SK-N-SH (cell line): ENCODE data around the gene HRH1. TPM values are rescaled to one million over a fixed set of nuclear protein-coding genes. Genes with fewer than 3 reads are reported as not detected.
A peak's percentile ranks its signal among the peaks of the same experiment; 100 is the strongest.

Experiments
- CTCF ChIA-PET: fragments of 300-600, 350-600 bp; formaldehyde crosslinking; extraction: SDS; loops from one replicate; lab custom pipeline; 2021; lab: Yijun Ruan, JAX
- POLR2A ChIA-PET: fragments of 350-600 bp; sonication (Branson Sonifier 250); formaldehyde crosslinking; extraction: SDS; loops from one replicate; lab custom pipeline; 2020; ENCODE audit warnings: antibody characterized with exemption, inconsistent platforms; lab: Yijun Ruan, JAX
- DNase-seq: peaks from one replicate; pipeline ENCODE4 v3.0.0; 2012
- H2AFZ ChIP-seq: fragments of 200-600 bp; sonication (generic); 2 replicates; pipeline ENCODE4 v1.8.1; 2016; ENCODE audit warnings: antibody characterized with exemption, mild to moderate bottlenecking, low read depth
- H3F3A ChIP-seq: fragments of 200-600 bp; sonication (generic); replicated peaks from 2 replicates; pipeline ENCODE3; 2016; ENCODE audit warnings: antibody characterized with exemption, mild to moderate bottlenecking; ENCODE audit not compliant: insufficient read depth
- H3K27ac ChIP-seq, 2 experiments: fragments of 200-500 bp in 1 of 2; fragments of 200-600 bp in 1 of 2; sonication (Bioruptor generic) in 1 of 2; sonication (generic), shearing (Covaris generic) in 1 of 2; 2 replicates each; pipeline versions ENCODE4 v1.5.1 to v1.6.1; 2014 to 2016; ENCODE audit warnings: low read depth in 2 of 2, inconsistent platforms in 1 of 2, low read length in 1 of 2, mild to moderate bottlenecking in 1 of 2, mixed read lengths in 1 of 2
- H3K27me3 ChIP-seq: fragments of 200-600 bp; sonication (generic), shearing (Covaris generic); 2 replicates; pipeline ENCODE4 v1.6.1; 2016; ENCODE audit warnings: mixed run types; ENCODE audit not compliant: insufficient read depth
- H3K36me3 ChIP-seq, 2 experiments: fragments of 200-500 bp in 1 of 2; fragments of 200-600 bp in 1 of 2; sonication (Bioruptor generic) in 1 of 2; sonication (generic) in 1 of 2; replicated peaks in 1 of 2; 2 replicates each; pipeline versions ENCODE3 to v1.5.1; 2014 to 2016; ENCODE audit warnings: low read length in 1 of 2, mild to moderate bottlenecking in 1 of 2; ENCODE audit not compliant: insufficient read depth in 2 of 2, control insufficient read depth in 1 of 2
- H3K4me1 ChIP-seq, 2 experiments: fragments of 200-500 bp in 1 of 2; fragments of 200-600 bp in 1 of 2; sonication (Bioruptor generic) in 1 of 2; sonication (generic), shearing (Covaris generic) in 1 of 2; 2 replicates each; pipeline versions ENCODE4 v1.5.1 to v1.6.1; 2014 to 2016; ENCODE audit warnings: low read depth in 1 of 2, low read length in 1 of 2, mixed run types in 1 of 2; ENCODE audit not compliant: insufficient read depth in 2 of 2, control insufficient read depth in 1 of 2
- H3K4me2 ChIP-seq: fragments of 200-600 bp; sonication (generic), shearing (Covaris generic); 2 replicates; pipeline ENCODE4 v1.6.1; 2017; ENCODE audit warnings: mixed run types
- H3K4me3 ChIP-seq, 2 experiments: fragments of 200-500 bp in 1 of 2; fragments of 200-600 bp in 1 of 2; sonication (Bioruptor generic) in 1 of 2; sonication (generic), shearing (Covaris generic) in 1 of 2; 2 replicates each; pipeline versions ENCODE4 v1.5.1 to v1.8.1; 2014 to 2016; ENCODE audit warnings: low read depth in 2 of 2, inconsistent platforms in 1 of 2, low read length in 1 of 2, mild to moderate bottlenecking in 1 of 2, mixed read lengths in 1 of 2, moderate library complexity in 1 of 2
- H3K79me2 ChIP-seq: fragments of 200-600 bp; sonication (generic); 2 replicates; pipeline ENCODE4 v1.8.1; 2017; ENCODE audit warnings: mild to moderate bottlenecking; ENCODE audit not compliant: insufficient read depth
- H3K9ac ChIP-seq: fragments of 200-600 bp; sonication (generic); 2 replicates; pipeline ENCODE4 v1.6.1; 2017; ENCODE audit warnings: mixed run types
- H3K9me2 ChIP-seq: fragments of 200-600 bp; sonication (generic); 2 replicates; pipeline ENCODE4 v1.6.1; 2017; ENCODE audit warnings: mixed run types
- H3K9me3 ChIP-seq: fragments of 200-600 bp; sonication (generic); 2 replicates; pipeline ENCODE4 v1.6.1; 2017; ENCODE audit warnings: mixed run types, mild to moderate bottlenecking, moderate library complexity
- H4K20me1 ChIP-seq: fragments of 200-600 bp; sonication (generic); 2 replicates; pipeline ENCODE4 v1.6.1; 2017; ENCODE audit warnings: mild to moderate bottlenecking, mixed run types; ENCODE audit not compliant: insufficient read depth
- CHD2 ChIP-seq: fragments of 150-350 bp; IDR thresholded peaks from 2 replicates; pipeline ENCODE4 v1.6.1; 2018; ENCODE audit warnings: low read length; ENCODE audit not compliant: partially characterized antibody
- EP300 ChIP-seq, 2 experiments: IDR thresholded peaks; 2 replicates each; pipeline versions ENCODE4 v1.4.0 to v1.6.1; 2012; ENCODE audit warnings: borderline replicate concordance in 1 of 2, low read depth in 1 of 2, low read length in 1 of 2
- FOXJ3 ChIP-seq: sonication (generic); formaldehyde crosslinking; IDR thresholded peaks from 2 replicates; pipeline ENCODE4 v1.5.1; 2020; ENCODE audit warnings: mild to moderate bottlenecking, missing genetic modification reagents
- GABPA ChIP-seq: IDR thresholded peaks from 2 replicates; pipeline ENCODE4 v1.4.0; 2012; ENCODE audit warnings: low read depth, mild to moderate bottlenecking
- GATA2 ChIP-seq: sonication (generic); formaldehyde crosslinking; IDR thresholded peaks from 2 replicates; pipeline ENCODE4 v1.5.0; 2020; ENCODE audit warnings: mild to moderate bottlenecking, missing genetic modification reagents
- IRF3 ChIP-seq: fragments of 150-350 bp; IDR thresholded peaks from 2 replicates; pipeline ENCODE4 v1.6.1; 2016; ENCODE audit warnings: mild to moderate bottlenecking, low read depth, low read length
- MEF2A ChIP-seq: IDR thresholded peaks from 2 replicates; pipeline ENCODE4 v1.4.0; 2012; ENCODE audit warnings: low read depth, borderline replicate concordance
- NFIC ChIP-seq: IDR thresholded peaks from 2 replicates; pipeline ENCODE4 v1.4.0; 2012; ENCODE audit warnings: borderline replicate concordance
- NRF1 ChIP-seq: IDR thresholded peaks from 2 replicates; pipeline ENCODE4 v1.6.1; 2012; ENCODE audit warnings: low read depth, mild to moderate bottlenecking, low read length
- RAD21 ChIP-seq: IDR thresholded peaks from 2 replicates; pipeline ENCODE4 v1.6.1; 2012; ENCODE audit warnings: mild to moderate bottlenecking, low read length
- RFX5 ChIP-seq: IDR thresholded peaks from 2 replicates; pipeline ENCODE4 v1.6.1; 2012; ENCODE audit warnings: mild to moderate bottlenecking, improper control_type of control experiment, low read length
- RXRA ChIP-seq: IDR thresholded peaks from 2 replicates; pipeline ENCODE4 v1.4.0; 2012; ENCODE audit warnings: low read depth, mild to moderate bottlenecking, borderline replicate concordance
- SIN3A ChIP-seq: IDR thresholded peaks from 2 replicates; pipeline ENCODE4 v1.6.1; 2012; ENCODE audit warnings: low read depth, mild to moderate bottlenecking, low read length, moderate library complexity, borderline replicate concordance
- TAF1 ChIP-seq: IDR thresholded peaks from 2 replicates; pipeline ENCODE4 v1.6.1; 2012; ENCODE audit warnings: low read depth, mild to moderate bottlenecking, low read length, moderate library complexity, borderline replicate concordance
- TCF12 ChIP-seq: IDR thresholded peaks from 2 replicates; pipeline ENCODE4 v1.4.0; 2012
- WGBS: methylation state at CpG from one replicate; pipeline ENCODE4 v1.1.6; 2017; ENCODE audit warnings: low lambda C conversion rate; 5-methylcytosine and 5-hydroxymethylcytosine counted together
- polyA plus RNA-seq, 3 experiments: library from polyadenylated mRNA; depleted of rRNA; stranded (reverse); fragments of >200 nt; gene quantifications; 2 replicates each; pipeline ENCODE4 v1.2.3, GENCODE V29; 2012
- TF ChIP-seq, protein P1 (sequence below): IDR thresholded peaks from 2 replicates; pipeline ENCODE4; 2012
- TF ChIP-seq, protein P2 (sequence below): fragments of 150-350 bp; IDR thresholded peaks from 2 replicates; pipeline ENCODE4 v1.6.1; 2017; ENCODE audit warnings: antibody characterized with exemption, low read length, low read depth, borderline replicate concordance

HRH1 gene
- polyA plus RNA-seq, 1 of the 3 experiments (the other 2 are of a cell fraction) = 6.2 TPM

- no peak for DNase-seq
These were observed 70.6 kb downstream of the HRH1 start for GRCh38 chr3:11224870-11225229.

DNA sequence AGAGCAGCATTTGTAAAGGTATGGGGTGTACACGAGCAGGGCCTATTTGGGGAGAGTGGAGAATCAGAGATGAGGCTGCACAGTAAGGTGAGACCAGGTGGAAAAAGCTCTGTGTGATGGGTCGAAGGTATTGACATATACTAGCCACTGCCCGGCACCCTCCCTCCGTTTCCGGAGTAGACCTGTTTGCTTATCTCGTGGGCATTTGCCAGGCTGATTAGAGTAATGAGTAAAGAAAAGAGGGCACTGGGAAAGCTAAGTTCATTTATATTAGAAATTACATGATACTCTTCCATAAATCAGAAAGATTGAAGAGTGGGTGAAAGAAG lies 71.7 kb downstream of the HRH1 start:
- 90% methylated on average over 6 of the region's 6 CpGs for WGBS
- CTCF ChIA-PET = interaction anchor here (1.2 kb wide), 1 partner anchor 10 kb away, joined by 3 read pairs; no protein-coding TSS in a partner anchor
- Histone ChIP-seq H3K4me1 (peaks cover 0 to 10% of the 10 kb centered on the region in 2 experiments; a peak in 1 of 4 replicates), H3K9ac (no peak overlapping the region; the same call in 1 of the 2 replicates), H3K79me2 (peaks cover 95% of the 10 kb centered on the region), H3K9me3 (no peaks in the 10 kb centered on the region), H4K20me1 (no peaks in the 10 kb centered on the region), H2AFZ (no peak overlapping the region), H3K4me2 (peak overlapping the region; percentile 12; the same call in 1 of the 2 replicates), H3F3A (peaks cover 5% of the 10 kb centered on the region), H3K27me3 (no peaks in the 10 kb centered on the region), H3K4me3 (no peak overlapping the region), H3K36me3 (peaks cover 0 to 10% of the 10 kb centered on the region in 2 experiments), H3K27ac (peak overlapping the region in 1 of 2 experiments; percentile 71; a peak in 2 of 4 replicates), H3K9me2 (no peaks in the 10 kb centered on the region)
- TF ChIP-seq FOXJ3 = no peak
- TF ChIP-seq GATA2 (CRISPR knock-in tag) = no peak
- no peak for TF ChIP-seq NFIC
- TF ChIP-seq NRF1 = no peak
- TF ChIP-seq TCF12 = no peak
- no peak for TF ChIP-seq GABPA
- no peak for TF ChIP-seq RXRA
- no peak for TF ChIP-seq SIN3A
- TF ChIP-seq IRF3 = no peak
- no peak for TF ChIP-seq RFX5
- TF ChIP-seq MEF2A = no peak
- TF ChIP-seq, protein P1, sequence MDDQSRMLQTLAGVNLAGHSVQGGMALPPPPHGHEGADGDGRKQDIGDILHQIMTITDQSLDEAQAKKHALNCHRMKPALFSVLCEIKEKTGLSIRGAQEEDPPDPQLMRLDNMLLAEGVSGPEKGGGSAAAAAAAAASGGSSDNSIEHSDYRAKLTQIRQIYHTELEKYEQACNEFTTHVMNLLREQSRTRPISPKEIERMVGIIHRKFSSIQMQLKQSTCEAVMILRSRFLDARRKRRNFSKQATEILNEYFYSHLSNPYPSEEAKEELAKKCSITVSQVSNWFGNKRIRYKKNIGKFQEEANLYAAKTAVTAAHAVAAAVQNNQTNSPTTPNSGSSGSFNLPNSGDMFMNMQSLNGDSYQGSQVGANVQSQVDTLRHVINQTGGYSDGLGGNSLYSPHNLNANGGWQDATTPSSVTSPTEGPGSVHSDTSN = no peak
- TF ChIP-seq TAF1 = no peak
- TF ChIP-seq, protein P2, sequence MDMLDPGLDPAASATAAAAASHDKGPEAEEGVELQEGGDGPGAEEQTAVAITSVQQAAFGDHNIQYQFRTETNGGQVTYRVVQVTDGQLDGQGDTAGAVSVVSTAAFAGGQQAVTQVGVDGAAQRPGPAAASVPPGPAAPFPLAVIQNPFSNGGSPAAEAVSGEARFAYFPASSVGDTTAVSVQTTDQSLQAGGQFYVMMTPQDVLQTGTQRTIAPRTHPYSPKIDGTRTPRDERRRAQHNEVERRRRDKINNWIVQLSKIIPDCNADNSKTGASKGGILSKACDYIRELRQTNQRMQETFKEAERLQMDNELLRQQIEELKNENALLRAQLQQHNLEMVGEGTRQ = no peak
- no peak for TF ChIP-seq RAD21
- no peak for DNase-seq
- POLR2A ChIA-PET = no interaction called here

More at GRCh38 chr3:11224870-11225229, 70.6 kb downstream of the HRH1 start:
- no peaks in the 10 kb centered on the region for H3K27me3 ChIP-seq
- TF ChIP-seq, protein P2 = no peak
- TF ChIP-seq CHD2 (no peak), GATA2 (CRISPR knock-in tag) (no peak), EP300 (IDR thresholded peaks at IDR 0.05; ENCODE audit: borderline replicate concordance in 1 of 2, low read depth in 1 of 2, low read length in 1 of 2) (no peak), NRF1 (no peak)
- H3F3A ChIP-seq = peaks cover 5% of the 10 kb centered on the region
- POLR2A ChIA-PET = no interaction called here
- 0 out of 4 replicates have a peak overlapping the region, but pooled peaks of 1 of the 2 experiments have one; percentile 15 for H3K4me3 ChIP-seq
- peak overlapping the region; percentile 12; the same call in 1 of the 2 replicates for H3K4me2 ChIP-seq
- H3K79me2 ChIP-seq = peaks cover 95% of the 10 kb centered on the region
- CTCF ChIA-PET = interaction anchor here (1.3 kb wide), 1 partner anchor 70 kb away, joined by 4 read pairs; the partner anchor contains the start of gene HRH1
- H2AFZ ChIP-seq = no peak overlapping the region
- no peaks in the 10 kb centered on the region for H3K9me2 ChIP-seq
- H3K36me3 ChIP-seq = peaks cover 0 to 7% of the 10 kb centered on the region in 2 experiments
- peak overlapping the region in 1 of 2 experiments; percentile 71; a peak in 2 of 4 replicates for H3K27ac ChIP-seq
- H4K20me1 ChIP-seq = no peaks in the 10 kb centered on the region
- H3K9me3 ChIP-seq = no peaks in the 10 kb centered on the region
- H3K9ac ChIP-seq = peak overlapping the region; percentile 39; the same call in 1 of the 2 replicates
- 87% methylated on average over 3 of the region's 3 CpGs for WGBS
- peaks cover 0 to 10% of the 10 kb centered on the region in 2 experiments; a peak in 1 of 4 replicates for H3K4me1 ChIP-seq
